Brain microvascular endothelial cell (primary cell): ENCODE data around the gene DLG2.

Experiments
- DNase-seq: peaks from one replicate; pipeline ENCODE4 v3.0.0-alpha.2; 2020
- H3K27ac ChIP-seq: fragments of 250-450 bp; sonication (Bioruptor Pico); 2 replicates; pipeline ENCODE4 v1.5.1; 2020; ENCODE audit warnings: mild to moderate bottlenecking, moderate library complexity
- H3K27me3 ChIP-seq: fragments of 250-450 bp; sonication (Bioruptor Pico); replicated peaks from 2 replicates; pipeline ENCODE4 v1.5.1; 2020; ENCODE audit warnings: mild to moderate bottlenecking
- H3K36me3 ChIP-seq: fragments of 250-450 bp; sonication (Bioruptor Pico); replicated peaks from 2 replicates; pipeline ENCODE4 v1.5.1; 2020; ENCODE audit warnings: mild to moderate bottlenecking
- H3K4me3 ChIP-seq: 2 replicates; pipeline ENCODE4 v1.5.1; 2011; ENCODE audit warnings: low read depth, mild to moderate bottlenecking, control low read depth, low read length, moderate library complexity
- CTCF ChIP-seq: IDR thresholded peaks from 2 replicates; pipeline ENCODE4 v1.5.1; 2011; ENCODE audit warnings: low read depth, mild to moderate bottlenecking, moderate library complexity, low read length, control low read depth, inconsistent platforms; ENCODE audit errors: missing control alignments
- in situ Hi-C: cut with HindIII; loops from 2 replicates; pipeline ENCODE4 v1.10.0; 2017; ENCODE audit warnings: low sequenced_read_pairs, low pct_ligation_motif_present

DLG2 gene

GRCh38 chr11:84518631-84519183 is 1108.4 kb downstream of the DLG2 start:
- Histone ChIP-seq H3K36me3 (no peaks in the 10 kb centered on the region), H3K27ac (no peak overlapping the region), H3K27me3 (no peaks in the 10 kb centered on the region), H3K4me3 (no peak overlapping the region)
- no peak for DNase-seq
- in situ Hi-C loops, result no loop called here
- TF ChIP-seq CTCF, result no peak

GRCh38 chr11:84514436-84514835 is 1112.7 kb downstream of the DLG2 start:
- H3K4me3 ChIP-seq, result no peak overlapping the region
- in situ Hi-C loops, result no loop called here
- TF ChIP-seq CTCF, result no peak
- no peak overlapping the region for H3K27ac ChIP-seq
- no peak for DNase-seq
- no peaks in the 10 kb centered on the region for H3K36me3 ChIP-seq
- H3K27me3 ChIP-seq, result no peaks in the 10 kb centered on the region

- in situ Hi-C loops, result no loop called here
- H3K27ac ChIP-seq, result no peak overlapping the region
- H3K4me3 ChIP-seq, result no peak overlapping the region
- no peaks in the 10 kb centered on the region for H3K27me3 ChIP-seq
- TF ChIP-seq CTCF, result no peak
- no peaks in the 10 kb centered on the region for H3K36me3 ChIP-seq
- DNase-seq, result no peak
Measured at GRCh38 chr11:84503503-84503902, 1123.6 kb downstream of the DLG2 start.

- in situ Hi-C loops, result no loop called here
- Histone ChIP-seq H3K27ac (no peak overlapping the region), H3K4me3 (no peak overlapping the region), H3K27me3 (no peaks in the 10 kb centered on the region), H3K36me3 (no peaks in the 10 kb centered on the region)
- no peak for TF ChIP-seq CTCF
- no peak for DNase-seq
Measured at GRCh38 chr11:84501750-84502149, 1125.4 kb downstream of the DLG2 start.

- in situ Hi-C loops, result no loop called here
- H3K36me3 ChIP-seq, result no peaks in the 10 kb centered on the region
- no peak for TF ChIP-seq CTCF
- peak; percentile 75 for DNase-seq
- H3K27ac ChIP-seq, result no peak overlapping the region
- H3K4me3 ChIP-seq, result no peak overlapping the region
- no peaks in the 10 kb centered on the region for H3K27me3 ChIP-seq
Measured at GRCh38 chr11:84497981-84498411, 1129.1 kb downstream of the DLG2 start.

GRCh38 chr11:84497181-84497580 is 1130.0 kb downstream of the DLG2 start:
- H3K27ac ChIP-seq, result no peak overlapping the region
- no peak overlapping the region for H3K4me3 ChIP-seq
- in situ Hi-C loops, result no loop called here
- H3K27me3 ChIP-seq, result no peaks in the 10 kb centered on the region
- no peaks in the 10 kb centered on the region for H3K36me3 ChIP-seq
- TF ChIP-seq CTCF, result no peak
- DNase-seq, result no peak
